HG02798 (cell line): ENCODE measurements around the gene ASCC2.
A peak's percentile ranks its signal among the peaks of the same experiment; 100 is the strongest.

Experiments used
- ATAC-seq: cut with Tn5 transposase; IDR thresholded peaks from one replicate; pipeline ENCODE4 v1.9.1; 2021; ENCODE audit warnings: mild to moderate bottlenecking; ENCODE audit not compliant: unreplicated experiment, poor library complexity

Gene ASCC2

GRCh38 chr22:29824677-29825076 lies 13.4 kb downstream of the ASCC2 start:
- no peak for ATAC-seq

GRCh38 chr22:29821291-29822016 lies 16.6 kb downstream of the ASCC2 start:
- peak; percentile 74 for ATAC-seq

DNA sequence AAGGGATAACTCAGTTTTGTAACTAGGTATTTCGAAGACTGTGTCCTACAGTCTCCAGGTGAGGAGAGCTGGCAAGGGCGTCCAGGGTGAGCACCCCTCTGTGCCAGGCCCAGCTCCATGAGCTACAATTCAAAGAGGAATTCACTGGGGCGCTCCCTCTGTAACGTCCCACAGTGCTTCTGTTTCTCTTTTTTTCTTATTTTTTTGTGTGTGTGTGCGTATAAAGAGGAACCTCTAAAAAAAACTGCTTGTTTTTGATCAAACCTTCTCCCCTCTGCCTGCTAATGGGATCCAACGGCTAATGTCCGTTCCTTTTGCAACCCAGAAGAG lies 17.1 kb downstream of the ASCC2 start:
- ATAC-seq = no peak

- no peak for ATAC-seq
These were observed 18.6 kb downstream of the ASCC2 start for GRCh38 chr22:29819501-29819900.

- no peak for ATAC-seq
These were observed 20.4 kb downstream of the ASCC2 start for GRCh38 chr22:29817724-29818123.

DNA sequence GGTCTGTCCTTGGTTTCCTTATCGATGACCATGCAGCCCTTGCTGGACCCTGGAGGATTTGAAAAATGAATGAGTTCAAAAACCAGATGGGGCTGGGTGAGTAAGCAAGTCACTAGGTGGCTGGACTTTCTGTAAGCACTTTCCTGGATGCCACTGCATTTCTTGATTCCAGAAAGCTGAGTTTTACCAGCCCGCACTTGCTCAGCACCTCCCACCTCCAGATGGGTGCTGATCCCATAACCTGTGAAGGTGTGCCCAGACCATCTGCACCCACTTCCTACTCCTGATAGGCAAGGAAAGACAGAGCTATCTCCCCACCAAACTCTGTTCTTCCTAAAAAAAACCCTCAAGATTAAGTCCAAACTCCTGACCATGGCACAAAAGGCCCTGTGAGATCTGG lies 21.1 kb downstream of the ASCC2 start:
- ATAC-seq = no peak

- no peak for ATAC-seq
These were observed 21.5 kb downstream of the ASCC2 start for GRCh38 chr22:29816539-29816938.

GRCh38 chr22:29816128-29816527 lies 21.9 kb downstream of the ASCC2 start:
- ATAC-seq = no peak

DNA sequence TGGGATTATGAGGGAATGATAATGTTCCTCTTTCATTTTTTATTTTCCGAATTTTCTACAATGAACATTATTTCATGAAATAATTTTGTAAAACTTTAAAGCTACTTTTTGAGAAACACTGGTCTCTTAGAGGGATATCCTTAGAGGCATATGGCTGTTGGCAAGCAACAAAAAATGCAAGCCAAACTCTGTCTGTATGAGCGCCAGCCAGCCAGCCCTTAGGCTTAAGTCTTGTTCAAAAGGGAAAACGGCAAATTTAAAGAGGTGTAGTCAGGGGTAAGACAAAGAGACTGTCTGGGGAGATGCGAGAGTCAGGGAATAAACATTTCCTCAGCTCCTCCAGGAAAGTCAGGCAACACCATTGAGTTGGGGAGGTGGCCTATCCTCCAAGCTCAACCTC lies 22.5 kb downstream of the ASCC2 start:
- ATAC-seq = no peak

DNA sequence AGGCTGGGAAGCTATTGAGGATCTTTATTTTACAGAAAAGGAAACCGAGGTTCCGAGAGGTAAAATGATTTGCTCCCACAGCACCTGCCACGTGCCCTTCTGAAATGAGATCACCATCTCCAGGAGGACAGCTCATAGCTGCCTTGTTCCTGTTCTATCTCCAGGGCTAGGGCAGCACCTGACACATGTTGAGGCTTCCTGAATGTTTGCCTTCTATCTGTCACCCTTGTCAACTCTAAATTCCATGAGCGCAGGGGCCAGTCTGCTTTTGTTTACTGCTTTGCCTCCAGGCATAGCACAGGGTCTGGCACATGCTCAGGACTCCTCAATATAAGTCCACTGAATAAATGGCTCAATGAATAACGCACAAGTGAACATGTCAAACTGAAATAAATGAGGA lies 24.1 kb downstream of the ASCC2 start:
- no peak for ATAC-seq

DNA sequence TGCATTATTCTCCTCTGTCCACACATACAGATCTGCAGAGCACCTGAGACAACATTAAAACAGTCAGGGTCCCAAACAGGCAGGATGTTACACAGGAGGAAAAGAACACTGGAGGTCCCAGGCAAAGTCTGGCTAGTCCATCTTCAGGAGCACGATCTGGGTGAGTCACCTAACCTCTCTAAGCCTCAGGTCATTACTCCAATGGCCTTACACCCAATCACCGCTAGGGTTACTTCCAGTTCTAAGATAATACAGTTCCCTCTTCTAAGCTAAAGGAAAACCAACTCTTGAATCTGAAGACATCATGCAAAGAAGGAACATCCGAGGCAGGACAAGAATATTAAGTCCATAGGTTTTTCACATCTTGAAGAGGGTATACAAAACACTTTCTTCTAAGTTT lies 24.5 kb downstream of the ASCC2 start:
- ATAC-seq = no peak

- no peak for ATAC-seq
These were observed 24.9 kb downstream of the ASCC2 start for GRCh38 chr22:29813126-29813525.

- ATAC-seq = no peak
These were observed 26.7 kb downstream of the ASCC2 start for GRCh38 chr22:29811377-29811776.

DNA sequence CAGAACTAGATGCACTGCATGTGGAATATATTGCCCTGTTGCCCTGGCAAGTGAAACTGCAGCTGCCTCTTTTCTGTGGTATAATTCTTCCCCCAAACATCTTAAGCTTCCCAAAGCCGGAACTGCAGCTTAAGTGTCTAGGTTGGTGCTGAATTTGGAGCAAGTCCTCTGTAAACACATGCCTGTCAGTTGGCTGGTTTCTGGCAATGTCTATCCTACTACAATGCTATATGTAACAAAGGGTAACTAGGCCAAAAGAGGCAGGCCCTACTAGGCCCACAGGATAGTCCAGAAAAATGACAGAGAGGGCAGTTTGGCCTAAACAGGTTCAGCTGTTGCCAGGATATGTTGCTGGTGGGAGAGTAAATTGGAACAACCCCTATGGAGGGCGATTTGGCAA lies 27.9 kb downstream of the ASCC2 start:
- ATAC-seq = no peak

GRCh38 chr22:29806196-29806595 lies 31.9 kb downstream of the ASCC2 start:
- no peak for ATAC-seq

DNA sequence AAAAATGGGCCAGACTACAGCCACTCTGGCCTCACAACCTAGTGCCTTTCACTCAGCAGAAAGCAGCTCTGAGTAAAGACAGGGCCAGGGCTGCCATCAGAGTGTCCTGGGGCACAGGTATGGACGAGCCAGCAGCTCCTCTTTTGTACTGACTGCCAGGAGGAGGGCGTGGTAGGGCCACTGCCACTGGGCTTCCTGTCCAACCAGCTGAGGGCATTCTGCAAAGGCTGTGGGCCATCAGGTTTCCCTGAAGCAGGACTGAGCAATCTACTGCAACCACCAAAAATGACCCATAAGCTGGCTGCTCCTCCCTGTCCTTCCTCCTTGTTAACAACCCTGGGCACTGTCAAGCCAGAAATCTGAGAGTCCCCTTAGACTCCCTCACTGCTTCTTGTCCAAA lies 33.1 kb downstream of the ASCC2 start:
- no peak for ATAC-seq

DNA sequence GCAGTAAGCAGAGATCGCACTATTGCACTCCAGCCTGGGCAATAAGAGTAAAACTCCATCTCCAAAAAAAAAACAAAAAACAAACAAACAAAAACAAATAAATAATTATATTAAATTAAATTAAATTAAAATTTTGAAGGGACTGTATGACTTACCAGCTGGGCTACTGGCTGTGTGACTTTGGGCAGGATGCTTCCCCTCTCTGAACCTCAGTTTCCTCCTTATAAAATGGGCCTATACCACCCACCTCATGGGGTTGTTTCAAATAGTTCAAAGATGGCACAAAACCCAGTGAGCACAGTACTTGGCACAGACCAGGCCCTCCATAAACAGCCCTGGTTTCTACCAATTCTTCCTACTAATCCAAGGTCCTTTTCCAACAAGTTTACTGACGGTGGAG lies 34.9 kb downstream of the ASCC2 start:
- no peak for ATAC-seq

- no peak for ATAC-seq
These were observed 36.3 kb downstream of the ASCC2 start for GRCh38 chr22:29801796-29802195.

GRCh38 chr22:29801153-29801552 lies 36.9 kb downstream of the ASCC2 start:
- no peak for ATAC-seq

GRCh38 chr22:29799217-29799680 lies 38.8 kb downstream of the ASCC2 start:
- no peak for ATAC-seq

DNA sequence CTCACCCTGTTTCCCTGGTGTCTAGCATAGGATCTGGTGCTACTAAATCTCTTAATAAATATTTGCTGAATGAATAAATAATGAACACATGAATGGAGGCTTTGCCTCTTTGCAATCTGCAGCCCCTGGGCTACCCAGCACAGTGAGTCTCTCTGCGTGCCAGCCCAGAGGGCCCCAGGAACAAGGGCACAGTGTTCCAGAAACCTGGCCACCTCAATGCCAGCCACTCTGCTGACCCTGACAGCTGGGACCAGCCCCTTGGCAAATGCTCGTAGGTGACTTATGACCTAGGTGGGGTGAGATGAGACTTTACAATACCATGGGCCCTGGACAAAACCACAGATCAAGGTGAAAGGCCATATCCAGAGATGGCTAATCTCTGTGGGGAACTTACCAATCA lies 39.3 kb downstream of the ASCC2 start:
- no peak for ATAC-seq

DNA sequence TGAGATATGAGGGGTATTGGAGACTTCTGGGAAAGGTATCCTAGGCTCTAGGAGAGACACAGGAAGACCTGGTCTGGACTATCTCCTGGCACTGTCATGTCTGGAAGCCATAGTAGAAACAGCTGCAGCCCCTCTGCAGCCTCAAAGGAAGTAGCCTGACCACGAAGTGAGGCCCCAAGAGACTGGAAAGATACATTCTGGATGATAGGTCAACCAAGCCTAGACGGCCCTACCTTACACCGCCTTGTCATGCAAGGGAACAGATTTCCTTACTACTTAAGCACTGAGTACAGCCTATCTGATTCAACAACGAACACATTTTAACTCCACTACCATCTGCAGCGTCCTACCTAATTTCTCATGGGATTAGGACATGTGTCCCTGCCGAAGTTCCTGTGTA lies 39.8 kb downstream of the ASCC2 start:
- ATAC-seq = peak; percentile 41

DNA sequence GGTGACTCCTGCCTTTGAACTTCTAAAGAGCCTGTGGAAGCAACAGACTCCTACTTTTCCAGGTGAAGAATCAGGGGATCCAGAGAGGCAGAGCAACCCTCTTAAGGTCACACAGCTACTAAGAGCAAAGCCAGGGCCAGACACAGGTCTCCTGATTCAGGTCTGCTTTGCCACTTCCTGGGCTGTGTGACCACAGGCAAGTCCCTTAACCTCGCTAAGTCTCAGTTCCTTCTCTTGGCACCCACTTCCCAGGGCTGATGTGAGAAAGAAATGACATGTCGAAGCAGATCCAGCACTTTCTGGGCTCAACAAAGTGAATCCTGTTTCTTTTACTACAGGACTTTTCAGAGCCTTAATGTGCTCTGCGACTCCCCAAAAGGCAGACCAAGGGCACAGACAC lies 40.7 kb downstream of the ASCC2 start:
- ATAC-seq = peak; percentile 45
